ENCODE results near the gene MIPOL1. TPM values are rescaled to one million over a fixed set of nuclear protein-coding genes. Genes with fewer than 3 reads are reported as not detected.
A peak's percentile ranks its signal among the peaks of the same experiment; 100 is the strongest.

MIPOL1 gene
- total and polyA plus RNA-seq, 2 of the 13 experiments (the other 11 are each of a cell fraction or from before 2014, with no cell fraction given): 8.6 to 34.2 TPM

DNA sequence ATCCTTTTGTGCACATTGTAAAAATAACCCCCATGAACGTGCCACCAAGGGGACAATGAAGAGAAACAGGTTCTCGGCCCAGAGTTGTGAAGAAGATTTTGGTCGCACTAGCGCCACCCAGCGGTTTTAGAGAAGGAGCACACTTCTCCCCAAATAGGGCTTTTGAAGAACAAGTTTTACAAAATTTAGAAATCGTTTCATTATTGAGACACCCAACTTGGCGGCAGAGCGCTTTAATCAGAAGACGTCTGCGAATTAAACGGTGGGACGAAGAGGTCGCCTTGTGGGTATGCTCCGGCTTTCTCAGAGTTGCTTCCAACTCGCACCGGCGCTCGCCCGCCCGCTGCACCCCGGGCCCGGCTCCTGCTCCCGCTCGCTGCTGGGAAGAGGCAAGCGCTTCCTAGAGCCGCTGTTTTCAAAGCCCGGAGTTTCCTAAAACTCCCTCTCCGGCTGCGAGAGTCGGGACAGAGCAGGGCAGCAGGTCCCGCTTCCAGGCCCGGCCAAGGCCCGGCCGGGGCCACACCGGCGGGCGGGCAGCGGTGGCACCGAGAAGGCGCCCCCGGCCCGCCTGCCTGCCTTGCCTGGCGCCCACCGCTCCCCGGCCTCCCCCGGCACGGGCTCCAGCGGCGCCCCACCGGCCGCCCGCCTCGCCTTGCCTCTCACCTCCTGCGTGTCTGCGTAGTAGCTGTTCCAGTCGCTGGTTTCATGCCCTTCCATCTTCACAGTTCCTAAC is 396.7 kb downstream of the MIPOL1 start (continued):
- TF ChIP-seq, protein P1, sequence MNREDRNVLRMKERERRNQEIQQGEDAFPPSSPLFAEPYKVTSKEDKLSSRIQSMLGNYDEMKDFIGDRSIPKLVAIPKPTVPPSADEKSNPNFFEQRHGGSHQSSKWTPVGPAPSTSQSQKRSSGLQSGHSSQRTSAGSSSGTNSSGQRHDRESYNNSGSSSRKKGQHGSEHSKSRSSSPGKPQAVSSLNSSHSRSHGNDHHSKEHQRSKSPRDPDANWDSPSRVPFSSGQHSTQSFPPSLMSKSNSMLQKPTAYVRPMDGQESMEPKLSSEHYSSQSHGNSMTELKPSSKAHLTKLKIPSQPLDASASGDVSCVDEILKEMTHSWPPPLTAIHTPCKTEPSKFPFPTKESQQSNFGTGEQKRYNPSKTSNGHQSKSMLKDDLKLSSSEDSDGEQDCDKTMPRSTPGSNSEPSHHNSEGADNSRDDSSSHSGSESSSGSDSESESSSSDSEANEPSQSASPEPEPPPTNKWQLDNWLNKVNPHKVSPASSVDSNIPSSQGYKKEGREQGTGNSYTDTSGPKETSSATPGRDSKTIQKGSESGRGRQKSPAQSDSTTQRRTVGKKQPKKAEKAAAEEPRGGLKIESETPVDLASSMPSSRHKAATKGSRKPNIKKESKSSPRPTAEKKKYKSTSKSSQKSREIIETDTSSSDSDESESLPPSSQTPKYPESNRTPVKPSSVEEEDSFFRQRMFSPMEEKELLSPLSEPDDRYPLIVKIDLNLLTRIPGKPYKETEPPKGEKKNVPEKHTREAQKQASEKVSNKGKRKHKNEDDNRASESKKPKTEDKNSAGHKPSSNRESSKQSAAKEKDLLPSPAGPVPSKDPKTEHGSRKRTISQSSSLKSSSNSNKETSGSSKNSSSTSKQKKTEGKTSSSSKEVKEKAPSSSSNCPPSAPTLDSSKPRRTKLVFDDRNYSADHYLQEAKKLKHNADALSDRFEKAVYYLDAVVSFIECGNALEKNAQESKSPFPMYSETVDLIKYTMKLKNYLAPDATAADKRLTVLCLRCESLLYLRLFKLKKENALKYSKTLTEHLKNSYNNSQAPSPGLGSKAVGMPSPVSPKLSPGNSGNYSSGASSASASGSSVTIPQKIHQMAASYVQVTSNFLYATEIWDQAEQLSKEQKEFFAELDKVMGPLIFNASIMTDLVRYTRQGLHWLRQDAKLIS (CRISPR knock-in tag; IDR thresholded peaks at IDR 0.05): peak; percentile 75; the same call in 1 of the 2 replicates
- TF ChIP-seq ZSCAN20 (CRISPR knock-in tag; IDR thresholded peaks at IDR 0.05; ENCODE audit: borderline replicate concordance) (peak; percentile 85; the same call in 1 of the 2 replicates), MAFF (IDR thresholded peaks at IDR 0.05; ENCODE audit: low read depth, low read length) (no peak), ZNF558 (CRISPR knock-in tag; IDR thresholded peaks at IDR 0.05; ENCODE audit: borderline replicate concordance) (0 out of 2 replicates have a peak, but pooled peaks have one; percentile 31), HOXA9 (CRISPR knock-in tag; IDR thresholded peaks at IDR 0.05; ENCODE audit: borderline replicate concordance) (no peak), ZBTB3 (CRISPR knock-in tag; IDR thresholded peaks at IDR 0.05; ENCODE audit: borderline replicate concordance, low read depth) (no peak), ZNF878 (CRISPR knock-in tag; IDR thresholded peaks at IDR 0.05) (0 out of 2 replicates have a peak, but pooled peaks have one; percentile 45), HMGA1 (CRISPR knock-in tag; conservative IDR thresholded peaks at IDR 0.05) (no peak), SOX13 (IDR thresholded peaks at IDR 0.05) (no peak), SOX13 (CRISPR knock-in tag; conservative IDR thresholded peaks at IDR 0.05 in 1 of 2, IDR thresholded peaks at IDR 0.05 in 1 of 2) (peak; percentile 64 to 85; a peak in 2 of 4 replicates), RORA (CRISPR knock-in tag; IDR thresholded peaks at IDR 0.05) (no peak), ZNF615 (CRISPR knock-in tag; IDR thresholded peaks at IDR 0.05; ENCODE audit: borderline replicate concordance) (no peak), ZNF782 (CRISPR knock-in tag; IDR thresholded peaks at IDR 0.05; ENCODE audit: borderline replicate concordance) (peak; percentile 55; the same call in 1 of the 2 replicates), EED (CRISPR knock-in tag; IDR thresholded peaks at IDR 0.05) (no peak), NCOR1 (IDR thresholded peaks at IDR 0.05; ENCODE audit: borderline replicate concordance, low read length) (no peak), YY1 (IDR thresholded peaks at IDR 0.05; ENCODE audit: insufficient read depth, insufficient replicate concordance, low read depth, low read length) (peak; percentile 11)
- TF ChIP-seq, protein P2, sequence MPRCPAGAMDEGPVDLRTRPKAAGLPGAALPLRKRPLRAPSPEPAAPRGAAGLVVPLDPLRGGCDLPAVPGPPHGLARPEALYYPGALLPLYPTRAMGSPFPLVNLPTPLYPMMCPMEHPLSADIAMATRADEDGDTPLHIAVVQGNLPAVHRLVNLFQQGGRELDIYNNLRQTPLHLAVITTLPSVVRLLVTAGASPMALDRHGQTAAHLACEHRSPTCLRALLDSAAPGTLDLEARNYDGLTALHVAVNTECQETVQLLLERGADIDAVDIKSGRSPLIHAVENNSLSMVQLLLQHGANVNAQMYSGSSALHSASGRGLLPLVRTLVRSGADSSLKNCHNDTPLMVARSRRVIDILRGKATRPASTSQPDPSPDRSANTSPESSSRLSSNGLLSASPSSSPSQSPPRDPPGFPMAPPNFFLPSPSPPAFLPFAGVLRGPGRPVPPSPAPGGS (CRISPR knock-in tag; IDR thresholded peaks at IDR 0.05): peak; percentile 53; the same call in 1 of the 2 replicates
- TF ChIP-seq, protein P3, sequence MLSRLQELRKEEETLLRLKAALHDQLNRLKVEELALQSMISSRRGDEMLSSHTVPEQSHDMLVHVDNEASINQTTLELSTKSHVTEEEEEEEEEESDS (CRISPR knock-in tag; IDR thresholded peaks at IDR 0.05; ENCODE audit: borderline replicate concordance): peak; percentile 90; the same call in 1 of the 2 replicates
- TF ChIP-seq, protein P4, sequence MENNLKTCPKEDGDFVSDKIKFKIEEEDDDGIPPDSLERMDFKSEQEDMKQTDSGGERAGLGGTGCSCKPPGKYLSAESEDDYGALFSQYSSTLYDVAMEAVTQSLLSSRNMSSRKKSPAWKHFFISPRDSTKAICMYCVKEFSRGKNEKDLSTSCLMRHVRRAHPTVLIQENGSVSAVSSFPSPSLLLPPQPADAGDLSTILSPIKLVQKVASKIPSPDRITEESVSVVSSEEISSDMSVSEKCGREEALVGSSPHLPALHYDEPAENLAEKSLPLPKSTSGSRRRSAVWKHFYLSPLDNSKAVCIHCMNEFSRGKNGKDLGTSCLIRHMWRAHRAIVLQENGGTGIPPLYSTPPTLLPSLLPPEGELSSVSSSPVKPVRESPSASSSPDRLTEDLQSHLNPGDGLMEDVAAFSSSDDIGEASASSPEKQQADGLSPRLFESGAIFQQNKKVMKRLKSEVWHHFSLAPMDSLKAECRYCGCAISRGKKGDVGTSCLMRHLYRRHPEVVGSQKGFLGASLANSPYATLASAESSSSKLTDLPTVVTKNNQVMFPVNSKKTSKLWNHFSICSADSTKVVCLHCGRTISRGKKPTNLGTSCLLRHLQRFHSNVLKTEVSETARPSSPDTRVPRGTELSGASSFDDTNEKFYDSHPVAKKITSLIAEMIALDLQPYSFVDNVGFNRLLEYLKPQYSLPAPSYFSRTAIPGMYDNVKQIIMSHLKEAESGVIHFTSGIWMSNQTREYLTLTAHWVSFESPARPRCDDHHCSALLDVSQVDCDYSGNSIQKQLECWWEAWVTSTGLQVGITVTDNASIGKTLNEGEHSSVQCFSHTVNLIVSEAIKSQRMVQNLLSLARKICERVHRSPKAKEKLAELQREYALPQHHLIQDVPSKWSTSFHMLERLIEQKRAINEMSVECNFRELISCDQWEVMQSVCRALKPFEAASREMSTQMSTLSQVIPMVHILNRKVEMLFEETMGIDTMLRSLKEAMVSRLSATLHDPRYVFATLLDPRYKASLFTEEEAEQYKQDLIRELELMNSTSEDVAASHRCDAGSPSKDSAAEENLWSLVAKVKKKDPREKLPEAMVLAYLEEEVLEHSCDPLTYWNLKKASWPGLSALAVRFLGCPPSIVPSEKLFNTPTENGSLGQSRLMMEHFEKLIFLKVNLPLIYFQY (CRISPR knock-in tag; IDR thresholded peaks at IDR 0.05; ENCODE audit: borderline replicate concordance): peak; percentile 88; the same call in 1 of the 2 replicates
